Uterus (tissue), 2 donors: ENCODE data around the gene SAYSD1.

Experiments used
- POLR2A ChIP-seq, 2 donors: fragments of 450-650 bp; IDR thresholded peaks; one replicate each; pipeline ENCODE4 v1.6.1; 2016; ENCODE audit warnings: antibody characterized with exemption in 2 of 2, mild to moderate bottlenecking in 1 of 2, moderate library complexity in 1 of 2
- TF ChIP-seq, protein P1 (sequence below), 4 experiments: fragments of 200-600 bp in 2 of 4; fragments of 450-650 bp in 2 of 4; sonication (generic) in 2 of 4; IDR thresholded peaks; one replicate each; pipeline ENCODE4 v1.5.1; 2016 to 2019; ENCODE audit warnings: antibody characterized with exemption in 4 of 4, mild to moderate bottlenecking in 2 of 4, moderate library complexity in 1 of 4

DNA sequence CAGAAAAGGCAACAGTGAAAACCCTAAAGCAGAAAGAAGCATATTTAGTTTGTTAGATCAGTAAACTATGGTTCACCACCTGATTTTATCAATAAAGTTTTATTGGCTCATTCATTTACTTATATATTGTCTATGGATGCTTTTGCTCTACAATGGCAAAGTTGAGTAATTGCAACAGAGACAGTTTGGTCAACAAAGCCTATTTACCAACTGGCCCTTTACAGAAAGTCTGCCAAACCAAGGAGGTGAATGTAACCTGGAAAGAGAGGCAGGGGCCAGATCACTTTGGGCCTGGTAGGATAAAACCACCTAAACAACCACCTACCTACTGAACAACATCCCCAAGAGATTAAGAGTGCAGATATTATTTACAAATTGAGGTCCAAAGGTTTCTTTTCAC lies 19.4 kb downstream of the SAYSD1 start:
- TF ChIP-seq, protein P1, sequence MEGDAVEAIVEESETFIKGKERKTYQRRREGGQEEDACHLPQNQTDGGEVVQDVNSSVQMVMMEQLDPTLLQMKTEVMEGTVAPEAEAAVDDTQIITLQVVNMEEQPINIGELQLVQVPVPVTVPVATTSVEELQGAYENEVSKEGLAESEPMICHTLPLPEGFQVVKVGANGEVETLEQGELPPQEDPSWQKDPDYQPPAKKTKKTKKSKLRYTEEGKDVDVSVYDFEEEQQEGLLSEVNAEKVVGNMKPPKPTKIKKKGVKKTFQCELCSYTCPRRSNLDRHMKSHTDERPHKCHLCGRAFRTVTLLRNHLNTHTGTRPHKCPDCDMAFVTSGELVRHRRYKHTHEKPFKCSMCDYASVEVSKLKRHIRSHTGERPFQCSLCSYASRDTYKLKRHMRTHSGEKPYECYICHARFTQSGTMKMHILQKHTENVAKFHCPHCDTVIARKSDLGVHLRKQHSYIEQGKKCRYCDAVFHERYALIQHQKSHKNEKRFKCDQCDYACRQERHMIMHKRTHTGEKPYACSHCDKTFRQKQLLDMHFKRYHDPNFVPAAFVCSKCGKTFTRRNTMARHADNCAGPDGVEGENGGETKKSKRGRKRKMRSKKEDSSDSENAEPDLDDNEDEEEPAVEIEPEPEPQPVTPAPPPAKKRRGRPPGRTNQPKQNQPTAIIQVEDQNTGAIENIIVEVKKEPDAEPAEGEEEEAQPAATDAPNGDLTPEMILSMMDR (IDR thresholded peaks at IDR 0.05): no peak
- TF ChIP-seq POLR2A (IDR thresholded peaks at IDR 0.05): no peak
